GM12873 (cell line): ENCODE data around the gene ST3GAL5.

Source experiments
- CTCF ChIP-seq: IDR thresholded peaks from 2 replicates; pipeline ENCODE4 v1.5.1; 2012; ENCODE audit warnings: low read depth, mild to moderate bottlenecking, moderate library complexity, low read length, control low read depth; ENCODE audit not compliant: insufficient read depth; ENCODE audit errors: missing control alignments

Gene ST3GAL5

DNA sequence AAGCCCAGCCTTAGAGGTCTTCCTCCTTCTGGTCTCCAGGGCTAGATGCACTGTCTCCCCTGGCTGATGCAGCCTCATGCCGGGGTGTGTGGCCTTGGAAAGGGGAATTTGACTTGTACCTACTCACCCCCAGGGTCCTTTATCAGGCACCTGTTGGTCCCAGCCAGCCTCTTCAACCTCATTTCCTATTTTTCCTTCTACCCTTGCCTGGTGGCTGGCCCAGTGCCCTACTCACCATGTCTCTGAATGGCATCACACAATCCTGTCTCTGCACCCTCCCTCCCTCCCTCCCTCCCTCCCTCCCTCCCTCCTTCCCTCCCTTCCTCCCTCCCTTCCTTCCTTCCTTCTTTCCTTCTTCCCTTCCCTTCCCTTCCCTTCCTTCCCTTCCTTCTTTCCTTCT lies 17.1 kb upstream of the ST3GAL5 start:
- no peak for TF ChIP-seq CTCF

DNA sequence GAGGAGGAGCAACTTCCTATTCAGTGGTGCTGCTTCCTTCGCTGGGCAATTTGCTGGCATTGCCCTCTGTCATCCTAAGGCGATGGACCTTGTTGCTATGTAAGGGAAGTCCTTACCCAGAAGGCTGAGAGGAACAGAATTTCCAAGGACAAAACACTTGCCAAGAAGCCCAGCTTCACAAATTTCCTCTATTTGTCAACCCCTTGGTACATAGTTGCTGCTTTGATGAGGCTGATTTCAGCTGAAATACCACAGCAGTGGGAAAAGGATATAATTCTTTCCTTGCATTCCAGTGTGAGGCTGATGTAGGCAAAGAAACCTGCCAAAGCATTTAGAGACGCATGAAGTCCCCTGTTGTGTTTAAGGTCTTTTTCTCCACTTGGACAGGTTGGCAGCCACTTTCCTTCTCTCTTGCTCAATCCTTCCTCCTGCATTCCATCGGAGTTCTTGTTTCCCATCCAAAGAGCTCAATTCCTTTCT lies 16.4 kb upstream of the ST3GAL5 start:
- TF ChIP-seq CTCF = no peak

GRCh38 chr2:85903849-85904248 lies 15.1 kb upstream of the ST3GAL5 start:
- no peak for TF ChIP-seq CTCF

DNA sequence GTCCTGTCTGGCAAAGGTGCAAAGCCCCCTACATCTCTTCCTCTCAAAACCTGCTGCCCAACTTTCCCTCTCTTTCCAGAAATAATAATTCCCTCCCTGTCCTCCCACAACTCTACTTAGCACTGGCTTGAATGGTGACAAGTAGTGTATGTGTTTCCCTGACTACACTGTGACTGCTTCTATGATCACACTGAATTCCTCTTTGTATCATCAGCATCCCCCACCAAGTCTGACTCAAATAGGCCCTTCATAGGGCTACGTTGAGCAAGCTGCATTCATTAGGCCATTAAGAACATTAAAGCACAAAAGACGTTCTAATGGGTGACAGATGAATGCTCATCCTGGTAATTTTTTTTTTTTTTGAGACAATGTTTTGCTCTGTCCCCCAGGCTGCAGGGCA lies 13.7 kb upstream of the ST3GAL5 start:
- TF ChIP-seq CTCF = no peak

DNA sequence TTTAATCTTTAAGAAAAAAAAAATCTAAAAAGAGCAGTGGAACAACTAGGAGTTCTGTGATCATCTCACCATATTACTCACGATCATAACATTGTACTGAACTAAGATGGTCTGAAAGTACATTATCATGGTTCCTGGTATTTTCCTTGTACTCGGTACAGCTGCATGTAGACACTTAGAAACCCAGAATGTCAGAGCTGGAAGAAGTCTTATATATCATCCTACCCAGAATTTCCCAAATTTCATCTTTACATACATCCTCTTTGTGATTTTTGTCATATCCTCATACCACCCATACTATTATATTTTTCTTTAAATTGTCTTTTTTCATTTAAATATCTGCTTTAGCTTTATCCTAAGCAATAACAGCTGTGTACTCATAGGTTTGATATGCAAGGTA lies 12.4 kb upstream of the ST3GAL5 start:
- no peak for TF ChIP-seq CTCF

- TF ChIP-seq CTCF = no peak
These were observed 11.6 kb upstream of the ST3GAL5 start for GRCh38 chr2:85900366-85900765.

DNA sequence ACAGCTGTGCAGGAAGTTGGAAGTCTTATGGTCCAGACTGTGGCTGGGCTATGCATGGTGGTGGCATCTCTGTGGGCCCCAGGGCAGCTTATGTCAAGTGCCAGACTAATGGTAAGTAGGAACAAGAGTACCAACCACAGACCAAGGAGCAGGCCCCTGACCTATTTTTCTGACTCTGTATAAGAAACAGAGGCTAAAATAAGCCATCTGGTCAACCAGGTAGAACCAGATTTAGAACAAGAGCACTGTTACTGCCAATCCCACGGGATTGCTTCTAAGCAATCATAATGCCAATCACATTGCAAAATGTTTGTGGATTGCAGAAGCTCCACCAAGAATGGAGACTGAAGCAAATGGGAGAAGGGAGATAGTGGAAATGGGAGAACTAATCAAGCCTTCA lies 11.1 kb upstream of the ST3GAL5 start:
- TF ChIP-seq CTCF = no peak
